GM19239 (cell line): ENCODE results near the gene ATG10.
"Not testable (repeated sequence)": the region's sequence is repeated elsewhere in the genome, so short reads cannot be mapped to it uniquely, and the experiment has no call there.

Source experiments
- DNase-seq: peaks from one replicate; pipeline ENCODE4 v3.0.0; 2011; ENCODE audit warnings: low spot score; ENCODE audit not compliant: insufficient read length
- FAIRE-seq: peaks from 2 replicates; lab custom pipeline; 2011; peaks lifted over from hg19 to GRCh38; lab: Jason Lieb, UNC

ATG10 gene

DNA sequence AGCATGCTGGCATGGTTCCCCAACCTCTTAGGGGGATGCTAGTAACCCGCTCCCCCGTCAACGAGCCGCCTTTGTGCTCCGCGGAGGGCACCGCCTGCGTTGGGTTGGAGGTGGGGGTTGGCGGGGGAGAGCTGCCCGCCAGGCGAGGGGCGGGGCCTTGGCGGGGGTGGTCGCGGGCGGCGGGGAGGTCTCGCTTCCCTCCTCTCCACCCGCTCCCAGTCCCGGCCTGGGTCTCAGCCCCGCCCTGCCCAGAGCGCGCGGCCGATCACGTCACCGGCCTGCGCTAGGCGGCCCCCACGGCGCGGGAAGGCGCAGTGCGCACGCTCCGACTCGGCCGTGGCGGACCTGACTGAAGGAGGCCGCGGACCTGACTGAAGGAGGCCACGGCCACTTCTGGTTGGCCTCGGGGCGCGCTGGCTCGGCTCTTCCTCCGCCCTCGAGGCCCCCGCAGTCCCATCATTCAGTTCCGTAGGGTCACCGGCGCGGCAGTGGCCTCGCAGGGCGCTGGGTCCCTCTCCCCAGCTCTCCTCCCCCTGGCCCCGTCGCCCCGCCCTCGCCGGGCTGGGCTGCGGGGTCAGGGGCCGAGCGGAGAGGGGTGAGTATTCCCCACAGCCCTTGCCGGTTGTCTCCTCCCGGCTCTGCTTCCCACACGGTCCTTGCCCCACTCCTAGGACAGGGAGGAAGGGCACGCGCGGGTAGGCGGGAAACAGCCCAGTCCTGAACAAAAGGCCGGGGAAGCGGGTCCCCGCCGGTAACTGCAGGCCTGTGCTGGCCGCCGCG lies at the start of gene ATG10:
Gene ATG10, plus strand, starts transcription at position 312 of the 780 bp plus-strand sequence. CDS start 15,548 bp downstream, outside the sequence.
- DNase-seq: peak; percentile 86
- FAIRE-seq: no peak

DNA sequence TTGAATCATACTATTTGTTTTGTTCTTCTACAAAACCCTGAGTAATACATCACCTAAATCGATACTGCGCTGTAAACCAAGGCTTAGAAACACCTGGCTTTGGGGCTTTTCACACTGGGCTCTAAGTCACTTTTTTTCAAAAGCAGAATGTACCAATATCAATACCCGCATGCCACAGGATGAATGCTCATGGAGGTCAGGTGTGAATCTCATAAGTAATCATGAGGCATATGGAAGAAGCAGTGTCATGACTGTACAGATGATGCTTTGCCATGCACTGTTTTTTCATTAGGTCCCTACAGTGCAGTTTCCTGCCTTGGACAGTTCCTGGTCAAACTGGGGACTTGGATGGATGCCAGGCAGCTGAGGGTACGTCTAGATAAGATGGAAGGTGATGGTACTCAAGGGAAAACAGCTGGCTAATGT lies 49.0 kb upstream of the ATG10 start:
- DNase-seq (no peak), FAIRE-seq (no peak)

DNA sequence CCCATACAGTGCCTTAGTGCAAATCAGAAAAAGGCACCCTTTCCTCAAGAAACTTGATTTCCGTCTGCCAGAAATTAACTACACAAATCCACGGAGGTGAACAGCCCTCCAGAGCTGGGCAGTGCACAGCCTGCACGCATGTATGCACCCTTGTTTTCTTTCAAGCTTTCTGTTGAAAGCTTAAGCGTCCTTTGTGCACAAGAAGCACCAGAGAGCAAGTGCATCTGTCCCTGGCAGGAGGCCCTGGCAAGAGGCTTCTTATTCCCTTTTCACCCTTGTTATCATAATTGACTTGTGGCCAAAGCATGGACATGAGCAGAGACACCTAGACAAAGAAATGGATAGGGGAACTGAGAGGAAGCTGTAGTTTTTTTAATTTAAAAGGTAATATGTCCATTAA lies 47.4 kb upstream of the ATG10 start:
- no peak for DNase-seq
- no peak for FAIRE-seq

DNA sequence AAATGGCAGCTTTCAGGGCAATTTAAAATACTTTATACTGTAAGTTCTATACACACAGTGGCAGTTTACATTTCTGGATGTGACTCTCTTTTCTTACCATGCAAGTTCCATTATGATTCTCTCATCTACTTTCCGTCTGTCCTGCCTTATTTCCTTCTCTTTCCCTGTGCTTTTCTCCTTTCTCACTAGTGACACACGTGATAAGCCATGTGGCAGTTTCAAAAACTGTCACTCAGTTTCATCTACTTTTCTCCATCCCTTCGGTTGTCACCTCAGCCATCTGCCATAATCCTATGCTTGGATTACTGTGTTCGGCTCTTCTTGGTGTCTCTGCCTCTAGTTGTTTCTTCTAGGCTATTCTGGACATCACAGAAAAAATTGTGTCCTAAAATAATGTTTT lies 46.8 kb upstream of the ATG10 start:
- FAIRE-seq (no peak), DNase-seq (no peak)

DNA sequence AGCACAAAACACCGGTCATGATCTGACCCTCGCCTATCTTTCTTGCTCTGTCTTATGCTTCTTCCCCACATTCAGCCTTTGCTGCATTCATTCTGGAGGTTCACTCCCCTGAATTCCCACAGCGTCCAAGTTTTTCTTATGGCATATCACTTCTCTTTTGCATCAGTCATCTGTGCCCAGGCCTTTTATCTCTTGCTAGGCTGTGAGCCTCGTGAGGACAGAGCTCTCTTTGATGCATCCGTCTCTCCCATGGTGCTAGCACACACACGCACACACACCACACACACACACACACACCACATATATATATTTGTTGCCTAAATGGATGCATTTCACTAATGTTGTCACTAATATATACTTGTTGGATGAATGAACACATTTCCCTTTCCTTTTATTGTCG lies 45.8 kb upstream of the ATG10 start:
- DNase-seq (no peak), FAIRE-seq (no peak)

DNA sequence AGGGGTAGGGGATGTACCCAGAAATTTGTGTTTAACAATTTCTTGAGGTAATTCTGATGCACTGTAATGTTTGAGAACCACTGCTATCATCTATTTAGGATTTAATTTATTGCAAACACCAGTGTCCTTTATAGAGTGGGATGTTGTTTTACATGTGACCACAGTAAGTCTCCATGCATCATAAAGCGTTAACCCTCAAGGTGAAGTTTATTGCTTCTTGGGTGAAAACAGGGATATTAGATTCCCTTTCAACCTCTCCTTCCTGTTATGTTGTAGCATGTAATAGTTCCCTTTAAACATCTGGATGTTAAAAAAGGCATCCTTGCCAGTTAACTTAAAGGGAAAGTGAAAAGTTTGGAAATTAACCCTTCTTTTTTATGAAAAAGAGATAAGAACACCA lies 35.8 kb upstream of the ATG10 start:
- FAIRE-seq (no peak), DNase-seq (no peak)

DNA sequence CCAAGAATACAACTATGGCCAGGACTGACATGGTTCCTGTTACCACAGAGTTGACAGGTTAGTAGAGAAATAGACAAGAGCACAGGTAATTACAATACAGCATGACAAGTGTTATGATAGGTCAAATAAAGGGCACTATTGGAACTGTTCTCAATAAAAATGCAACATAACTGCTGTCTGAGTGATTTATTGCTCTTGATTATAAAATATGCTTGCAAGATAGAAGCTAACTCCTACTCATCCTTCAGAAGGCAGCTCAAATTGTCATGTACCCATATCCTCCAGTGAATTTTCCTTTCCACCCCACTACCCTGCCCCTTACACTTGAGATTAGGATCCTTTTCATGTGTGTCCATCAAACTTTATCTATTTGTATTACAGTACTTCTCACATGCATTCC lies 35.1 kb upstream of the ATG10 start:
- DNase-seq (no peak), FAIRE-seq (no peak)

DNA sequence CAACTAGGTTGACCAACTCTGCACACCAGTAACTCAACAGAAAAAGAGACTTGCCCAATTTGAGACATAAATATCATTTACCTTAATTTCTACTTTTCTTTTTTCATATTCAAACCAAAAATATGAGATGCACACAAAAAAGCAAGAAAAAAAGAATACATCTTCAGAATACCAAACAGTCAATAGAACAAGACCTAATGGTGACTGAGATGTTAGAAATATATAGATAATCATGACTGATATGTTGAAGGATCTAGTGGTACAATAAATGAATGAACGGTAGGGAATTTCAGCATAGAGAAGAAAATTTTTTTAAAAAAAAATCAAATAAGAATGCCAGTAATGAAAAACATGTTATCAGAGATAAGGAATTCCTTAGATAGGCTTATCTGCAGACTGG lies 29.1 kb upstream of the ATG10 start:
- no peak for DNase-seq
- FAIRE-seq: no peak

DNA sequence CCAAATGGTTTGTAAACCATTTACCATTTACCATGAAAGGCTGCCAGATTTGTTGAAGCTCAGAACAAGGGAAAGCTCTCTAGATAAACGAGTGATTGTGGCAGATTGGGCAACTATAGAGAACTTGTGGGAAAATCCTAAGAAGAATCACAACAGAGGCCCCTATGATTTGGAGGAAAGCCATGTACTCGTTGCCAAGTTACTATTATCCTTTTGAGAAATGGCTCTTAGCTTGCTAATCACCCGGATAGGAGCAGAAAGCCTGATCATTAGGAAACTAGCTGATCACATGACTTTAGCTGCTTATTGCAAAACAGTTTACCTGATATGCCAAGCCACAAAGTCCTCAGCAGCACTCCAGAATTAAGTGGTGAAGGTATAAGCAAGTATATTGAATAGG lies 23.5 kb upstream of the ATG10 start:
- FAIRE-seq: no peak
- no peak for DNase-seq

DNA sequence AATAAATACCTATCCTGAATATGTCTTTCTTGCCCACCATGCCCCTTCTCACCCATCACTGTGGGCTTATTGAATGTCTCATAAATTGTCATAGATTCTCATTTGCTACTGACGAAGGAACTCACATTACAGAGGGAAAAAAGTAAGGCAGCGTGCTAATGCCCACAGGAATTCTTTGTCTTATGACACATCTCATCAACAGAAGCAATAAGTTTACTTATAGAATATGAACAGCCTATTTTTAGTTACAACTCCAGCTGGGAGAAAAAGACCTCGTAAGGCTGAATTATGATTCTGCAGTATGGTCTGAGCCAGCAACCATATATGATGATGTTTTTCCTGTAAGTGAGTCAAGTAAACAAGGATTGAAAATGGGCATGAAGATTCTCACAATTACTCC lies 22.4 kb upstream of the ATG10 start:
- FAIRE-seq (no peak), DNase-seq (no peak)

DNA sequence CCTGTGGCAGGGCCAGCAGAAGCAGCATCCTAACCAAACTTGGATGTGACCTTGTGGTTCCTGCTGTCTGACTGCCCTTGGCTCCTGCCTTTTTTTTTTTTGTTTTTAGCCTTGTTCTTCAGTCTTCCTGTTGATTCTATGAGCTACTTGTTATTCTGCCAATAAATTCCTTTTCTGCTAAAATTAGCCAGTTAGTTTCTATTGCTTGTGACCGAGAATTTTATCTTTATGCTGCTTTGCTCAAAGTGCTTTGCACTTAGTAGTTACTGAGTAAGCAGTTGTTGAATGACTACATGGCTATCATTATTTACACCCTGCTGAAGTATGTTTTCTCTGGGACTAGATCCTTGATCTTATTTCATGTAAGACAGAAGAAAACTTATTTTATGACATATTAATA lies 20.8 kb upstream of the ATG10 start:
- DNase-seq: no peak
- FAIRE-seq: no peak

DNA sequence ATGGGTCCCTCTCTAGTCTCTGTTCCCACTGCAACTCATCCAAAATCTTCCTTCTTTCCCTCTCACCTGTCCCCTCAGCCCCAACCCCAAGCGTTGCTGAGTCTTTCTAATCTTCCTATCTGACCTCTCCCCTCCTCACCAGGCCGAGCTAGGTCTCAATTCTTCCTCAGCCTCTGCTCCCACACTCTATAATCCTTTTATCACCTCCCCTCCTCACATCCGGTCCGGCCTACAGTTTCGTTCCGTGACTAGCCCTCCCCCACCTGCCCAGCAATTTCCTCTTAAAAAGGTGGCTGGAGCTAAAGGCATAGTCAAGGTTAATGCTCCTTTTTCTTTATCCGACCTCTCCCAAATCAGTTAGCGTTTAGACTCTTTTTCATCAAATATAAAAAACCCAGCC lies 17.0 kb upstream of the ATG10 start:
- not testable (repeated sequence) for FAIRE-seq

DNA sequence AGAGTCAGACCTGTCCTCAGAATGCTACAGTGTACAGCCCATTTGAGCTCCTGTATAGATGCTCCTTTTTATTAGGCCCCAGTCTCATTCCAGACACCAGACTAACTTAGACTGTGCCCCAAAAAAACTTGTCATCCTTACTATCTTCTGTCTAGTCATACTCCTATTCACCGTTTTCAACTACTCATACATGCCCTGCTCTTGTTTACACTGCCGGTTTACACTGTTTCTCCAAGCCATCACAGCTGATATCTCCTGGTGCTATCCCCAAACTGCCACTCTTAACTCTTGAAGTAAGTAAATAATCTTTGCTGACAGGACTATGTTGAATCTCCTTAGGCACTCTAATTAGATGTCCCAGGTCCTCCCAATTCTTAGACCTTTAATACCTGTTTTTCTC lies 13.7 kb upstream of the ATG10 start:
- not testable (repeated sequence) for FAIRE-seq

More for the DNA sequence above, 17.0 kb upstream of the ATG10 start:
- DNase-seq: not testable (repeated sequence)

DNA sequence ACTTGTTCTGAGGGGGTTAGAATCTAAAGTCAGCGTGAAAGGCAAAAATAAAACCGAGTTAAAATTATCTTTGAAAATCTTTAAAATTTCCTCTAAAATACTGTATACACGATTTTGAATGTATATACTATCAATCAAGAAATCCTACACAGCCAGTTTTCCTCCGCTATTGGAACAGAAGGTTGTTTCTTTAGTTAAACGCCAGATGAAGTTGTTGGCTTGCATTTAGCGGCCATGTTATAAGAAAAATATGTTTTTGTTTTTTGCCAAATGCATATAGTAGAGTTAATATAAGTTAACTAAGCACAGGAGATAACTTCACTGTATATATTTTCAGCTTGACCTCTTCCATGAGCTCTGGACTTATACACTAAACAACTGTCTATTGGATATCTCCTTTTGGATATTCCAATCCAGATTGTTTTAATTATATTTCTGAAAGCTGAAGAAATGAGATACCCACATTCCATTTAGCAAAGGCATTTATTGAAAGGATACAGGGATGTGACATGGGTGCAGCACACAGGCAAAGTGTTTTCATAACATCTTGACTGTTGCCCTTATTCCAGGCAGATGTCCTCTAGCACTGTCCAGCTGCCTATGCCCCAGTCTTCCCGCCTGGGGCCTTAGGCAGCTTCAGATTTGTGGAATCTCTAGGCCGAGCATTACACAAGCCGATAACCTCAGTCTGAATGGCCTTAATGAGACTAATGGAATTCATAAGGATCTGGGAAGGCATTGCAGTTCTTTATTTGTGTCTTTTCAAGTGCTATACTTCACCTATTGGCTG lies 10.0 kb upstream of the ATG10 start:
- FAIRE-seq (no peak), DNase-seq (no peak)

More for the DNA sequence above, 13.7 kb upstream of the ATG10 start:
- DNase-seq: not testable (repeated sequence)

DNA sequence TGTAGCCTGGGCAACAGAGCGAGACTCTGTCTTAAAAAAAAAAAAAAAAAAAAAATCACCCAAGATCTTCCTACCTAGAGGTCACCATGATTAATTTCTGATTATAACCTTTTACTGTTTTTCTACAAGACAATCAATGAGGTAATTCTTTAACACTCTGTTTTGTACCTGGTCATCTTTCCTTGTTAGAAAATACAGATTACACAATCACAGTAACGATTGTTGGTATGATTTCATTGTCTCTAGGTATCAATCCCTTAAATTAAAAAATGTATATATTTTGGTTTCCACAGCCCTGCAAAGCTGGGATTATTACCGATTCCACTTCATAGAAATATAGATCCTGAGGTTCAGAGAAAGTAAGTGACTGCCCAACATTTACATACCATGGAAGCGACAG lies 8.3 kb upstream of the ATG10 start:
- DNase-seq (no peak), FAIRE-seq (no peak)

DNA sequence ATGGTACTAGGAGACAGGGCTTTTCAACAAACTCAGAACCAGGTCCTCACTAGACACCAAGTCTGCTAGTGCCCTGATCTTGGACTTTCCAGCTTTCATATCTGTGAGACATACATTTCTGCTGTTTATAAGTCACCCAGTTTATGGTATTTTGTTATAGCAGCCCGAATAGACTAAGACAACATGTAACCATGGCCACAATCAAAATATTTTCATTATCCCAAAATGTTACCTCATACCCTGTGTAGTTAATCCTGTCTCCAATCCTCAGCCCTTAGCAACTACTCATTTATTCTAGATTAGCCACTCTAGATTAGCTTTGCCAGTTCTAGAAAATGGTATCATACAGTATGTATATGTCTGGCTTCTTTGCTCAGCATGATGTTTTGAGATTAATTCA lies 6.3 kb upstream of the ATG10 start:
- FAIRE-seq (no peak), DNase-seq (no peak)

DNA sequence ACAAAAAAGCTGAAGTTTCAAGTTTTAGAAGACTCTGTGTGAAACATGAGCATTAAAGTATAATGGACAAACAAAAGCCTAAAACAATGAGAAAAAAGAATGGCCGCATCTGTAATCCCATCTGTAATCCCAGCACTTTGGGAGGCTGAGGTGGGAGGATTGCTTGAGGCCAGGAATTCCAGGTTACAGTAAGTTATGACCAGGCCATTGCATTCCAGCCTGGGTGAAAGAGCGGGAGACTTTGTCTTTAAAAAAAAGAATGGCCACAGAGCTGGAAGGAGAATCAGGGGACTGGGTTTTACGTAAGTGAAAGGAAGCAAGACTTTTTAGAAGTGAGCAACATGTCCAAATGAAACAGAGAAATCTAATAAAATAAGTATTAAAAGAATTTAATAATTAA lies 2.6 kb upstream of the ATG10 start:
- DNase-seq (no peak), FAIRE-seq (no peak)

DNA sequence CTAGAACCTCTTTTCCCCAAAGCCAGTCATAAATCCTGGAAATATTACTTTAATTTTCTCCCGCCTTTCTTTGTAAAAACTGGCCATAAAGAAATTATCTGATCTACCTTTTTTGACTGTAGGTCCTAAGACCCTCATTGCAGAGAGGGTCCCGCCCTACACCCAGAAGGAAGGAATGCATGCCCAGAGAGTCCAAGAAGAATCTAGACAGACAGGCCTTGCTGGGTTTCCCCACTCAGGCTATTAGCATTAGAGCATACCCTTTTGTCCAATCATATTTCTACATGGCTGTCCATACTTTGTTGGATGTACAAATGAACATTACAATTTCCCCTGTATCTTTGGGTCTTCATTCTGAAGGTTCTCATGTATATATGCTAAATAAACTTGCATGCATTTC lies 1.9 kb upstream of the ATG10 start:
- FAIRE-seq (no peak), DNase-seq (no peak)

DNA sequence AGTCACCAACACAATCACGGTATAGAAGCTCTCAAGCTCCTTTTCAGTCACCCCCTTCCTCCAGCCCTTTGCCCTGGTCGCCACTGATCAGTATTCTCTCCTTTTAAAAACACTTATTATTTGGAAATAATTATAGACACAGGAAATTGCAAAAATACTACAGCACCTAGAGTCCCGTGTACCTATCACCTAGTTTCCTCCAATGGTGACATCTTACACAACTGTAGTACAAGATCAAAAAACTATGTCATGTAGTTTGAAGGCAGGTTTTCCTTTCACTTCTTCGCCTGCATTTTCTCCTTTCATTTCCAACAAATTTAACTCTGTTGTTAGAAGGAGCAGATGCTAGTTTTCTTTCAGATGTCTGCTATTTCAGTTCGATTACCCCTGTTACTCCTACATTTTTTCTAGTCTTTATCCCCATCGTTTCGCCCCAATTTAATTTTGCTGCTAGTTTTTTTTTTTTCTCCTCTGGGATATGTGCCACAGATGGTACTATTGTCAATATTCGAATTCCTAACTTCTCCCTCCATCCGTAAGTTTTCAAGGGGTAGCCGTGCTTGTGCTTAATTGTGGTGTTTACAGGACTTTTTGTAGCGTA lies 612 bp upstream of the ATG10 start:
- DNase-seq: no peak
- FAIRE-seq: peak; percentile 91

DNA sequence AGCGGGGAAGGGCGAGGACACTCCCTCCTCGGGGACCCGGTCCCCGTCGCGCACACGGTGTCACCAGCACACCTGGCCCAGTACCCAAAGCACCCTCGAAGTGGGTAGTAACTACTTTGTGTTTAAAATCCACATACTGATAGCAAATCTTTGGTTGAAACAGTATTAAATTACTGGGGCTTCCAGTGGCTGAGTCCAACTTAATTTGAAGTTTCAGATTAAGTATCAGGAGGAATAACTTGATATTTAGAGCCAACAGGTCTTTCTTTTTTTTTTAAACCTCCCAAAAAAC lies 615 bp downstream of the ATG10 start:
- peak; percentile 70 for FAIRE-seq

DNA sequence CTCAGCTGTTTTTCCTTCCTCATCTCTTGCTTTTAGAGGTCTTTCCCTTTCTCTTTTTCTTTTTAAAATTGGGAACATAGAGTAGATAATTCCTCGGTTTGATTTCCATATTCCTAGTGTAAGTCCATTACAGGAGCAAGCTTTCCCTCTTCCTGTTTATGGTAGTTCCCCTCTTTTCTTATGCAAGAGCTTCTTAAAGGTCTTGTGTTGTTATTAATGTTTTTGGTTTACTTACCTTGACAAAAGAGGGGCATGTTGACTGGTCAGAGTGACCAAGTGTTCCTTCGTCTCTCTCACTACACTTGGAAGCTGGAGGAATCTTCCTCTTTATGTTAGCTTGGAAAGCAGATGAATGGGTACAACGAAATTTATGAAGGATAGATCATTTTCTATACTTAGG lies 8.3 kb downstream of the ATG10 start:
- DNase-seq: no peak
- no peak for FAIRE-seq

More for the DNA sequence above, 615 bp downstream of the ATG10 start:
- DNase-seq: no peak
